Measurements from ENCODE around the gene LRRC39. TPM values are rescaled to one million over a fixed set of nuclear protein-coding genes. Genes with fewer than 3 reads are reported as not detected.

The LRRC39 gene
- total RNA-seq, 2 experiments from 2014 or later, result 0.22 to 0.36 TPM

DNA sequence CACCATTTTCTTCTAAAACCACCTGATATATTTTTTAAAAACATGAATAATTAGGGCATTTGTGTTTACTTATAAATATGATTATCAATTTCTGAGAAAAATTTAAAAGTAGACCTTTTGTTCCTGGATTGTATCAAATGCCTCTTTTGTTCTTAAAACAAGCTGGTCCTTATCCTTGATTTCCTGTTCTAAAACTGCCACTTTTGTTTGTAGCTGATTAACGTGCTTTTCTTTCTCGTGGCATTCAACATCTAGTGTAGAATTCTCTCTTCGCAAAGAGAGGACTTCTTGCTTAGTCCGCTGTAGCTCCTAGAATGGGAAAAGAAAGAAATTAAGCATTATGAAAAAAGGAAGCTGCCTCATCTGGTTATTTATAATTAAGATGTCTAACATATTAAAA, 70.4 kb downstream of the LRRC39 start:
- no peak for DNase-seq
- no peaks in the 10 kb centered on the region for H3K27me3 Mint-ChIP-seq (ENCODE audit: low read depth)
- no peaks in the 10 kb centered on the region for H3K9me3 Mint-ChIP-seq
- CTCF ChIA-PET, result interaction anchor here (0.7 kb wide), 1 partner anchor 66 kb away, joined by 3 read pairs; no protein-coding TSS in a partner anchor
- intact Hi-C loops (cut with micrococcal nuclease), result no loop called here
- peaks cover 6% of the 10 kb centered on the region for H3K4me1 Mint-ChIP-seq (ENCODE audit: low read depth)
- H3K27ac Mint-ChIP-seq, result no peak overlapping the region
- peaks cover 23% of the 10 kb centered on the region for H3K36me3 Mint-ChIP-seq (ENCODE audit: low read depth)
- H3K4me3 Mint-ChIP-seq, result no peak overlapping the region

DNA sequence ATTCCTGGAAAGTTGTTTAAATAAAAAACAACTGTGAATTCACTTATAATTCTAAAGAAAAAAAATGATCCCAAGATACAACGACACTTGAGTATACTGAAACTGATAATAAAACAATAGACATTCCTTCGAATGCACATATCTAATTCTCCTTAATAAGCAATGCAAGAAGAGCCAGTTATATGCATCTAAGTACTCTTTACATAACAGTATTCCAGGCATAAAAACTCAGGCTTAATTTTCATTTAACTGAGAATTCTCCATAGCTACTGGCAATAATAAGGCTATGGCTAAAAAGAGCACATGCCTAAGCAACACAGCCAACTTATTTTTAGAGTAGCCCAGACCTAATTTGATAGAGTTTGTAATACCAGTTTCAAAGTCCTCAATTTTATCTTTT, 76.5 kb downstream of the LRRC39 start:
- intact Hi-C loops (cut with micrococcal nuclease), result no loop called here
- CTCF ChIA-PET, result no interaction called here
- Mint-ChIP-seq H3K27ac (no peak overlapping the region), H3K27me3 (ENCODE audit: low read depth) (no peaks in the 10 kb centered on the region), H3K4me1 (ENCODE audit: low read depth) (no peaks in the 10 kb centered on the region), H3K9me3 (no peaks in the 10 kb centered on the region), H3K36me3 (ENCODE audit: low read depth) (peaks cover 46% of the 10 kb centered on the region), H3K4me3 (no peak overlapping the region)
- DNase-seq, result no peak

DNA sequence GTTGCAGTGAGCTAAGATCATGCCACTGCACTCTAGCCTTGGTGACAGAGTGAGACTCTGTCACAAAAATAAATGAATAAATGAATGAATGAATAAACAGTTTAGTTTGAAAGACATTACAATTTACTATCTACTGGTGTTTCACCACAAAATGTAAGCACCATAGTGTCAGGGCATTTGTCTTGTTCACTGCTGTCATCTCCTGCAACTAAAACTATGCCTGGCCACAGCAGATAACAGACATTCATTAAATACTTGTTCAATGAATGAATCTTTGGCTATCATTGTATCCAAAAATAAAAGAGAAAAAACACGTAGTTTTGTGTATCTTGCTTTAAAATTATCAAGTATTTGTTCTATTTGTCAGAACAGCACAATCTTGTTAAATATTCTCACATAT, 77.9 kb downstream of the LRRC39 start:
- Mint-ChIP-seq H3K27ac (no peak overlapping the region), H3K4me3 (no peak overlapping the region), H3K4me1 (ENCODE audit: low read depth) (no peaks in the 10 kb centered on the region), H3K36me3 (ENCODE audit: low read depth) (peaks cover 47% of the 10 kb centered on the region), H3K9me3 (no peaks in the 10 kb centered on the region), H3K27me3 (ENCODE audit: low read depth) (no peaks in the 10 kb centered on the region)
- intact Hi-C loops (cut with micrococcal nuclease), result no loop called here
- DNase-seq, result no peak
- CTCF ChIA-PET, result no interaction called here

Other genes starting within 250 kb of the LRRC39 start
- gene SLC35A3, start 208.3 kb downstream of the LRRC39 start, total RNA-seq, result 10 to 100 TPM; 13.8 to 15.5 TPM
- 1 to 10 TPM; 8.2 TPM for gene SASS6, start 45.3 kb downstream of the LRRC39 start, total RNA-seq
- gene TRMT13, start 45.1 kb downstream of the LRRC39 start, total RNA-seq, result 10 to 100 TPM; 12.9 to 16.6 TPM
- 10 to 100 TPM; 12.3 to 12.5 TPM for gene DBT, start 71.6 kb upstream of the LRRC39 start, total RNA-seq
- gene RTCA, start 88.0 kb upstream of the LRRC39 start, total RNA-seq, result 10 to 100 TPM; 36.7 to 37.5 TPM
- 10 to 100 TPM; 10.1 to 13.1 TPM for gene CDC14A, start 174.2 kb upstream of the LRRC39 start, total RNA-seq